HCT116 (cell line): ENCODE data around the gene CIROP.

Experiments used
- CEBPB ChIP-seq: IDR thresholded peaks from 2 replicates; pipeline ENCODE4 v1.6.1; 2012; ENCODE audit warnings: low read depth
- EZH2 ChIP-seq: fragments of 200-600 bp; sonication (generic); IDR thresholded peaks from 2 replicates; pipeline ENCODE4 v1.6.1; 2017; ENCODE audit warnings: antibody characterized with exemption, mixed run types
- FOSL1 ChIP-seq: IDR thresholded peaks from 2 replicates; pipeline ENCODE4 v1.6.1; 2012; ENCODE audit warnings: low read depth
- POLR2A ChIP-seq: IDR thresholded peaks from 2 replicates; pipeline ENCODE4 v1.7.0; 2011; ENCODE audit warnings: borderline replicate concordance; ENCODE audit not compliant: insufficient read depth, insufficient read length; ENCODE audit errors: extremely low read depth
- POLR2AphosphoS5 ChIP-seq: IDR thresholded peaks from 2 replicates; pipeline ENCODE4 v1.6.1; 2011; ENCODE audit warnings: mild to moderate bottlenecking, low read depth, low read length, moderate library complexity
- RAD21 ChIP-seq: IDR thresholded peaks from 2 replicates; pipeline ENCODE4 v1.6.1; 2012; ENCODE audit warnings: low read depth, mild to moderate bottlenecking
- SIN3A ChIP-seq: IDR thresholded peaks from 2 replicates; pipeline ENCODE4 v1.6.1; 2012; ENCODE audit warnings: low read depth
- SP1 ChIP-seq: IDR thresholded peaks from 2 replicates; pipeline ENCODE4 v1.6.1; 2012; ENCODE audit warnings: low read depth
- SRF ChIP-seq: IDR thresholded peaks from 2 replicates; pipeline ENCODE4 v1.6.1; 2012; ENCODE audit warnings: low read depth
- ZNF274 ChIP-seq: fragments of 200-500 bp; sonication (Bioruptor generic); IDR thresholded peaks from 2 replicates; pipeline ENCODE4 v1.6.1; 2014; ENCODE audit warnings: mild to moderate bottlenecking, low read depth, low read length, inconsistent platforms
- TF ChIP-seq, protein P1 (sequence below), 3 experiments: fragments of 200-600 bp in 1 of 3; sonication (generic) in 1 of 3; IDR thresholded peaks in 2 of 3; conservative IDR thresholded peaks in 1 of 3; 2 replicates each; pipeline ENCODE4 v1.5.1; 2012 to 2017; ENCODE audit warnings: low read depth in 2 of 3, low read length in 2 of 3, antibody characterized with exemption in 1 of 3, borderline replicate concordance in 1 of 3, control low read depth in 1 of 3, mild to moderate bottlenecking in 1 of 3, mixed read lengths in 1 of 3, mixed run types in 1 of 3, moderate library complexity in 1 of 3; ENCODE audit not compliant: insufficient read depth in 1 of 3

GRCh38 chr14:23114120-23114458, 9.3 kb upstream of the CIROP start:
- no peak for TF ChIP-seq EZH2
- TF ChIP-seq, protein P1, sequence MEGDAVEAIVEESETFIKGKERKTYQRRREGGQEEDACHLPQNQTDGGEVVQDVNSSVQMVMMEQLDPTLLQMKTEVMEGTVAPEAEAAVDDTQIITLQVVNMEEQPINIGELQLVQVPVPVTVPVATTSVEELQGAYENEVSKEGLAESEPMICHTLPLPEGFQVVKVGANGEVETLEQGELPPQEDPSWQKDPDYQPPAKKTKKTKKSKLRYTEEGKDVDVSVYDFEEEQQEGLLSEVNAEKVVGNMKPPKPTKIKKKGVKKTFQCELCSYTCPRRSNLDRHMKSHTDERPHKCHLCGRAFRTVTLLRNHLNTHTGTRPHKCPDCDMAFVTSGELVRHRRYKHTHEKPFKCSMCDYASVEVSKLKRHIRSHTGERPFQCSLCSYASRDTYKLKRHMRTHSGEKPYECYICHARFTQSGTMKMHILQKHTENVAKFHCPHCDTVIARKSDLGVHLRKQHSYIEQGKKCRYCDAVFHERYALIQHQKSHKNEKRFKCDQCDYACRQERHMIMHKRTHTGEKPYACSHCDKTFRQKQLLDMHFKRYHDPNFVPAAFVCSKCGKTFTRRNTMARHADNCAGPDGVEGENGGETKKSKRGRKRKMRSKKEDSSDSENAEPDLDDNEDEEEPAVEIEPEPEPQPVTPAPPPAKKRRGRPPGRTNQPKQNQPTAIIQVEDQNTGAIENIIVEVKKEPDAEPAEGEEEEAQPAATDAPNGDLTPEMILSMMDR (IDR thresholded peaks at IDR 0.05 in 2 of 3, conservative IDR thresholded peaks at IDR 0.05 in 1 of 3; ENCODE audit: borderline replicate concordance in 1 of 3, insufficient read depth in 1 of 3, low read depth in 2 of 3, low read length in 2 of 3) = no peak
- TF ChIP-seq POLR2A = no peak
- TF ChIP-seq ZNF274 = no peak
- TF ChIP-seq SIN3A = no peak
- TF ChIP-seq SP1 = no peak
- TF ChIP-seq RAD21 = no peak
- no peak for TF ChIP-seq CEBPB
- no peak for TF ChIP-seq SRF
- TF ChIP-seq POLR2AphosphoS5 = no peak
- no peak for TF ChIP-seq FOSL1
